Liver (tissue), 9 donors: ENCODE measurements around the gene KCNQ4. TPM values are rescaled to one million over a fixed set of nuclear protein-coding genes. Genes with fewer than 3 reads are reported as not detected.

Experiments used
- DNase-seq: peaks from one replicate; pipeline ENCODE4 v3.0.0-alpha.2; 2017; ENCODE audit warnings: low spot score
- H3K27ac ChIP-seq, 2 donors: one replicate each; pipeline ENCODE4 v1.7.0; 2013; ENCODE audit warnings: inconsistent platforms in 2 of 2, low read length in 2 of 2, control low read depth in 1 of 2, low read depth in 1 of 2, mild to moderate bottlenecking in 1 of 2
- H3K27me3 ChIP-seq, 4 donors: one replicate each; pipeline versions ENCODE4 v1.6.1 to v1.7.0; 2013; ENCODE audit warnings: low read length in 3 of 4, inconsistent platforms in 1 of 4, mild to moderate bottlenecking in 1 of 4, moderate library complexity in 1 of 4; ENCODE audit not compliant: control insufficient read depth in 4 of 4, insufficient read depth in 4 of 4
- H3K36me3 ChIP-seq, 4 donors: one replicate each; pipeline versions ENCODE4 v1.6.1 to v1.7.0; 2013; ENCODE audit warnings: low read length in 3 of 4, mild to moderate bottlenecking in 3 of 4, low read depth in 1 of 4, moderate library complexity in 1 of 4; ENCODE audit not compliant: control insufficient read depth in 4 of 4, insufficient read depth in 3 of 4
- H3K4me1 ChIP-seq, 4 donors: one replicate each; pipeline versions ENCODE4 v1.6.1 to v1.7.0; 2013; ENCODE audit warnings: low read length in 3 of 4, mild to moderate bottlenecking in 3 of 4, moderate library complexity in 1 of 4; ENCODE audit not compliant: control insufficient read depth in 4 of 4, insufficient read depth in 4 of 4
- H3K4me3 ChIP-seq, 3 donors: one replicate each; pipeline versions ENCODE4 v1.6.1 to v1.7.0; 2013; ENCODE audit warnings: low read length in 3 of 3, control low read depth in 1 of 3, low read depth in 1 of 3, mild to moderate bottlenecking in 1 of 3
- H3K9ac ChIP-seq, 2 donors: one replicate each; pipeline ENCODE4 v1.7.0; 2013; ENCODE audit warnings: low read length in 2 of 2, mild to moderate bottlenecking in 2 of 2, moderate library complexity in 2 of 2, control low read depth in 1 of 2, low read depth in 1 of 2
- H3K9me3 ChIP-seq, 4 donors: one replicate each; pipeline versions ENCODE4 v1.6.1 to v1.7.0; 2013; ENCODE audit warnings: low read length in 3 of 4; ENCODE audit not compliant: control insufficient read depth in 4 of 4
- ATF3 ChIP-seq: IDR thresholded peaks from 2 replicates; pipeline ENCODE4 v1.6.1; 2016; ENCODE audit warnings: antibody characterized with exemption
- CTCF ChIP-seq: fragments of 150-350 bp; IDR thresholded peaks from 2 replicates; pipeline ENCODE4 v1.5.1; 2017; ENCODE audit warnings: improper control_type of control experiment, low read depth, low read length; ENCODE audit not compliant: missing input control
- GABPA ChIP-seq, 2 donors: IDR thresholded peaks in 1 of 2; conservative IDR thresholded peaks in 1 of 2; 2 replicates each; pipeline ENCODE4 v1.6.1; 2016; ENCODE audit warnings: antibody characterized with exemption in 2 of 2, mild to moderate bottlenecking in 1 of 2, moderate library complexity in 1 of 2
- HNF4A ChIP-seq, 2 donors: conservative IDR thresholded peaks; 2 replicates each; pipeline ENCODE4 v1.6.1; 2016; ENCODE audit warnings: antibody characterized with exemption in 2 of 2, mild to moderate bottlenecking in 2 of 2
- HNF4G ChIP-seq: IDR thresholded peaks from 2 replicates; pipeline ENCODE4 v1.6.1; 2016; ENCODE audit warnings: antibody characterized with exemption
- JUND ChIP-seq, 2 donors: IDR thresholded peaks; 2 replicates each; pipeline ENCODE4 v1.6.1; 2016; ENCODE audit warnings: antibody characterized with exemption in 2 of 2
- NR2F2 ChIP-seq: IDR thresholded peaks from 2 replicates; pipeline ENCODE4 v1.6.1; 2016; ENCODE audit warnings: antibody characterized with exemption
- RAD21 ChIP-seq, 2 donors: IDR thresholded peaks; 2 replicates each; pipeline ENCODE4 v1.6.1; 2016; ENCODE audit warnings: antibody characterized with exemption in 2 of 2, mild to moderate bottlenecking in 2 of 2
- REST ChIP-seq: IDR thresholded peaks from 2 replicates; pipeline ENCODE4 v1.6.1; 2016; ENCODE audit warnings: antibody characterized with exemption, mild to moderate bottlenecking
- RXRA ChIP-seq, 2 donors: IDR thresholded peaks; 2 replicates each; pipeline ENCODE4 v1.6.1; 2017 to 2018; ENCODE audit warnings: antibody characterized with exemption in 2 of 2, mild to moderate bottlenecking in 1 of 2
- SP1 ChIP-seq: IDR thresholded peaks from 2 replicates; pipeline ENCODE4 v1.6.1; 2018; ENCODE audit warnings: antibody characterized with exemption, mild to moderate bottlenecking
- TAF1 ChIP-seq: conservative IDR thresholded peaks from 2 replicates; pipeline ENCODE4 v1.6.1; 2016; ENCODE audit warnings: antibody characterized with exemption, mild to moderate bottlenecking
- YY1 ChIP-seq: IDR thresholded peaks from 2 replicates; pipeline ENCODE4 v1.6.1; 2016; ENCODE audit warnings: antibody characterized with exemption, mild to moderate bottlenecking
- ZBTB33 ChIP-seq: IDR thresholded peaks from 2 replicates; pipeline ENCODE4 v1.6.1; 2016; ENCODE audit warnings: antibody characterized with exemption
- WGBS: extraction: QIAGEN DNeasy Blood & Tissue Kit; methylation state at CpG from one replicate; pipeline ENCODE4 v1.1.7; 2013; 5-methylcytosine and 5-hydroxymethylcytosine counted together
- polyA plus RNA-seq, 2 donors: library from polyadenylated mRNA; stranded (reverse) in 1 of 2; unstranded in 1 of 2; fragments of 200-250 nt in 1 of 2; fragments of >200 nt in 1 of 2; fragmentation: Nextera tagmentation in 1 of 2; extraction: Ambion mirVana in 1 of 2; gene quantifications; one replicate each; pipeline versions ENCODE4 v1.2.1 to v1.2.3, GENCODE V29; 2013 to 2015
- total RNA-seq, 2 donors: library from RNA; depleted of rRNA; stranded (reverse); fragments of >200 nt; gene quantifications; one replicate each; pipeline ENCODE4 v1.2.3, GENCODE V29; 2014
- donor health status: healthy.
- donor health status: healthy.
- donor health status: healthy.
- donor health status: healthy.
- donor health status: healthy.

The KCNQ4 gene
- total RNA-seq = 1 to 10 TPM in 1 of 2 donors, under 1 TPM in 1; 0.33 to 2.1 TPM
- polyA plus RNA-seq = under 1 TPM; 0.10 to 0.20 TPM

GRCh38 chr1:40783001-40783905 lies at the start of gene KCNQ4:
Gene KCNQ4, plus strand, starts transcription at chr1:40783787. Its CDS starts 307 bp downstream, at chr1:40784094.
- no peak within 1 kb of the TSS for H3K27ac ChIP-seq
- TF ChIP-seq HNF4G (no peak), HNF4A (conservative IDR thresholded peaks at IDR 0.05) (no peak), JUND (IDR thresholded peaks at IDR 0.05) (no peak), RXRA (IDR thresholded peaks at IDR 0.05) (no peak), SP1 (no peak), TAF1 (no peak), RAD21 (IDR thresholded peaks at IDR 0.05) (no peak), ZBTB33 (no peak), YY1 (no peak), REST (no peak), GABPA (IDR thresholded peaks at IDR 0.05 in 1 of 2, conservative IDR thresholded peaks at IDR 0.05 in 1 of 2) (no peak), ATF3 (no peak), CTCF (no peak), NR2F2 (no peak)

More at GRCh38 chr1:40783001-40783905, at the start of gene KCNQ4:
- Histone ChIP-seq H3K4me1 (peaks cover 4 to 13% (median 11%) of the 10 kb centered on the region in 4 donors), H3K9me3 (no peaks in the 10 kb centered on the region), H3K4me3 (peak within 1 kb of the TSS in 2 of 3 donors; percentile 48 to 53), H3K27me3 (no peaks in the 10 kb centered on the region), H3K9ac (no peak within 1 kb of the TSS), H3K36me3 (no peaks in the 10 kb centered on the region)
- peak; percentile 67 for DNase-seq
- 8% methylated on average over 73 of the region's 73 CpGs for WGBS
